Measurements from ENCODE around the gene RYR2. TPM values are rescaled to one million over a fixed set of nuclear protein-coding genes. Genes with fewer than 3 reads are reported as not detected.

The RYR2 gene
- total and polyA plus RNA-seq, 9 of the 15 experiments (the other 6 are each of a cell fraction or from before 2014, with no cell fraction given): 0.03 to 0.42 (median 0.14) TPM

DNA sequence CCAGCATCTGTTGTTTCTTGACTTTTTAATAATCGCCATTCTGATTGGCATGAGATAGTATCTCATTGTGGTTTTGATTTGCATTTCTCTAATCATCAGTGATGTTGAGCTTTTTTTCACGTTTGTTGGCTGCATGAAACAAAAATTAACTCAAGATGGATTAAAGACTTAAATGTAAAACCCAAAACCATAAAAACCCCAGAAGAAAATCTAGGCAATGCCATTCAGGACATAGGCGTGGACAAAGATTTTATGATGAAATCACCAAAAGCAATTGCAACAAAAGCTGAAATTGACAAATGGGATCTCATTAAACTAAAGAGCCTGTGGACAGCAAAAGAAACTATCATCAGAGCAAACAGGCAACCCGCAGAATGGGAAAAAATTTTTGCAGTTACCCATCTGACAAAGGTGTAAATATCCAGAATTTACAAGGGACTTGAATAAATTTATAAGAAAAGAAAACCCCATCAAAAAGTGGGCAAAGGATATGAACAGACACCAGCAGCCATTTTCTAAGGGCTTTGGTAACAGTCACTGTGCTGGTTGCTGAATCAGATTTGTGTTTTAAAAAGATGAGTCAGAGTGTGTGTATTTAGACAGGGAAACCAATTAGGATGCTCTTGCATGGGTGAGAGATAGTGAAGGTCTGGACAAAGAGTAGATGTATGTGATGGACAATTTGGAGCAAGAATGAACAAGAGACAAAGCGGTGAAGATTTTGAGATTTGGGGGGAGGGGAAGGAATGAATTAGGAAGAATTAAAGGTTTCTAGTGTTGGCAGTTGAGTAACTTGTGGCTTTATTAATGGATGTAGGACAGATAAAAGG, 110.7 kb downstream of the RYR2 start:
- H3K4me2 ChIP-seq (ENCODE audit: insufficient read depth, low read length): no peak overlapping the region
- no peaks in the 10 kb centered on the region for H3K36me3 ChIP-seq (ENCODE audit: control insufficient read depth, insufficient read depth, low read length)
- 1% methylated on average over 5 of the region's 5 CpGs for WGBS (ENCODE audit: insufficient coverage, low coverage, missing lambda C conversion rate)
- H2AFZ ChIP-seq (ENCODE audit: low read depth, low read length): no peak overlapping the region
- no peaks in the 10 kb centered on the region for H3K4me1 ChIP-seq (replicated peaks in 1 of 2; ENCODE audit: control insufficient read depth in 2 of 2, insufficient read depth in 2 of 2, low read length in 2 of 2)
- no peaks in the 10 kb centered on the region for H3K9me3 ChIP-seq (replicated peaks; ENCODE audit: control insufficient read depth, insufficient read depth, low read depth, low read length)
- no peak overlapping the region for H3K9ac ChIP-seq (ENCODE audit: insufficient read depth in 1 of 2, low read depth in 2 of 2, low read length in 2 of 2)
- ATAC-seq (no peak), DNase-seq (ENCODE audit: extremely low read depth in 1 of 4, low spot score in 3 of 4) (no peak), FAIRE-seq (no peak)
- BruUV-seq (replicated peaks): no TSS peak
- H3K9me1 ChIP-seq (ENCODE audit: control insufficient read depth, insufficient read depth, low read length): no peaks in the 10 kb centered on the region
- in situ Hi-C loops (cut with MboI) (no loop called here), intact Hi-C loops (cut with micrococcal nuclease) (no loop called here)
- CTCF ChIA-PET (ENCODE audit: low intra/inter-chr PET ratio): no interaction called here
- no peaks in the 10 kb centered on the region for H4K20me1 ChIP-seq (replicated peaks; ENCODE audit: control insufficient read depth, insufficient read depth, low read length)
- TF ChIP-seq PHB (CRISPR knock-in tag; IDR thresholded peaks at IDR 0.05) (no peak), POU5F1 (IDR thresholded peaks at IDR 0.05; ENCODE audit: borderline replicate concordance, low read depth, low read length, partially characterized antibody) (no peak), U2AF2 (optimal IDR thresholded peaks at IDR 0.05; ENCODE audit: low read depth, low read length) (no peak)
- no peak overlapping the region for H3K4me3 ChIP-seq
- POLR2A ChIA-PET: no interaction called here
- no peaks in the 10 kb centered on the region for H3K27me3 ChIP-seq (ENCODE audit: control insufficient read depth in 2 of 2, insufficient read depth in 2 of 2, low read length in 2 of 2)
- no peaks in the 10 kb centered on the region for H3K79me2 ChIP-seq (ENCODE audit: control insufficient read depth, insufficient read depth, low read length)
- H3K27ac ChIP-seq (ENCODE audit: extremely low read depth, low read depth, low read length): no peak overlapping the region

DNA sequence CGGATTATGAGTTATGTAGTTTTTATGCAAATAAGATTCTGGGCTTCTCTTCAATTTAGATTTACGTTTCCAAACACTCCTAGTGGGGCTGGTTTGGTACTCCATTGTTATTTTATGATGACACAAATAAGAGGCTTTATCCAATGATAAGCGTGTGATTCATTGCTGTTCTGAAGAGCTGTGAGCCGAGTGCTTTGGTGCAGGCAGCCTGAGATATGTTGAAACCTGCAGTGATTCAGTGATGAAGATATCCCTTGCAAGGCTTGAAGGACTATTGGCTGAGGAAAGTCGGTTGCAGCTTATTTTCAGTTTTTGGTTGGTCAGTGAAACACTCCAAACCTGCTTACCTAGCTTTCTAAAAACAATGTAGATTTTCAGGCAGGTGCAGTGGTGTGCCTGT, 112.2 kb downstream of the RYR2 start:
- Histone ChIP-seq H3K79me2 (ENCODE audit: control insufficient read depth, insufficient read depth, low read length) (no peaks in the 10 kb centered on the region), H3K9ac (ENCODE audit: insufficient read depth in 1 of 2, low read depth in 2 of 2, low read length in 2 of 2) (no peak overlapping the region), H3K27ac (ENCODE audit: extremely low read depth, low read depth, low read length) (no peak overlapping the region), H3K36me3 (ENCODE audit: control insufficient read depth, insufficient read depth, low read length) (no peaks in the 10 kb centered on the region), H3K9me1 (ENCODE audit: control insufficient read depth, insufficient read depth, low read length) (no peaks in the 10 kb centered on the region), H3K27me3 (ENCODE audit: control insufficient read depth in 2 of 2, insufficient read depth in 2 of 2, low read length in 2 of 2) (no peaks in the 10 kb centered on the region), H2AFZ (ENCODE audit: low read depth, low read length) (no peak overlapping the region), H3K4me3 (no peak overlapping the region), H4K20me1 (replicated peaks; ENCODE audit: control insufficient read depth, insufficient read depth, low read length) (no peaks in the 10 kb centered on the region), H3K4me2 (ENCODE audit: insufficient read depth, low read length) (no peak overlapping the region), H3K9me3 (replicated peaks; ENCODE audit: control insufficient read depth, insufficient read depth, low read depth, low read length) (no peaks in the 10 kb centered on the region), H3K4me1 (replicated peaks in 1 of 2; ENCODE audit: control insufficient read depth in 2 of 2, insufficient read depth in 2 of 2, low read length in 2 of 2) (no peaks in the 10 kb centered on the region)
- FAIRE-seq (no peak), DNase-seq (ENCODE audit: extremely low read depth in 1 of 4, low spot score in 3 of 4) (no peak), ATAC-seq (no peak)
- ChIA-PET POLR2A (no interaction called here), CTCF (ENCODE audit: low intra/inter-chr PET ratio) (no interaction called here)
- in situ Hi-C loops (cut with MboI) (no loop called here), intact Hi-C loops (cut with micrococcal nuclease) (no loop called here)
- WGBS (ENCODE audit: insufficient coverage, low coverage, missing lambda C conversion rate): under 1% methylated on average over 5 of the region's 5 CpGs
- BruUV-seq (replicated peaks): no TSS peak
- no peak for TF ChIP-seq RBBP5 (IDR thresholded peaks at IDR 0.05; ENCODE audit: borderline replicate concordance, insufficient read depth, low read length, poor library complexity, severe bottlenecking)
- TF ChIP-seq ZNF311 (CRISPR knock-in tag; IDR thresholded peaks at IDR 0.05): no peak
- TF ChIP-seq, protein P1, sequence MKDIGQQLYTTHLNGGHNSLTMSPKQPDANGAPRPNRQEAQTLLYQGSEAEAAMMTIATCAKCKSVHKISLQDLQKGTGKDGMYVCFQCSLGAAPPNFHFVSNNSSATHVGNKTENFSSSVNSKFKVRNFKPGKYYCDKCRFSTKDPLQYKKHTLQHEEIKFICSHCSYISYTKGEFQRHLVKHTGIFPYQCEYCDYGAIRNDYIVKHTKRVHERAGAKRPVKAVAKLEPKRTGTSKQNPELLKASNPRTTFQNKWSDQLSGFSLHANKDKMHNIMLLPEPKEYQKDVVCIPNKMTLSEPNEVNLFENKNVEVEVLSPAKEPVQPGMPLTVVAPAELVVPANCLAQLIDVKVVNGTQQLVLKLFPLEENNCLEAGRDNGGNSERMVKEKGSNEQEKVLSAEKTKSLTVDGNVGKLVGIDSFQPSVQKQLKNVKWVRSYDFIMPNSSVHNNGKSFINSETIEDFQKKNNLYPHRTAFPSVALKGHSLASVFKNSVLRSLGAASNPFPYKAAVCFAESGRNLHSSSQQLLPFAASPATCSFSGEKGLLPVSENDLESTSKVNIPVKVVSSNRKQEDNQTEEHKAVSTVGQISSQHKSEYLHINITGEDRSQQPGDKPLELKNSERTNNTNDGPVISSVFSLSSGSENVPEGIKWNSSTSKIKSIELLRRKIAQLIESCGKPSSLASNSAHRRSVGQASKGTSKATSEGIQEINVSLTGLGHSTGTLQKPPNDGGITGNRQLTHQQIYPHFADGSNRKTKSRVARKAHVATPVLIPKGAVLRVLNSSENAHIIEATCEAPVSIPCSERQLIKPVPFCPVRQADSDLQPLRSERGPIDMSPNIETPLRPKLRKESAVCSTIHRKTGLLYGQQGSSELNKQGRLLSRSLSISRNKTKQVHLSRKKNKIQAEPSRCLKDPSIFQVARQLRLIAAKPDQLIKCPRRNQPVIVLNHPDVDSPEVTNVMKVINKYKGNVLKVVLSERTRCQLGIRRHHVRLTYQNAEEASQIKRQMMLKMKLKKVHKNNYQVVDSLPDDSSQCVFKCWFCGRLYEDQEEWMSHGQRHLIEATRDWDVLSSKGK (CRISPR knock-in tag; IDR thresholded peaks at IDR 0.05): no peak
- TF ChIP-seq ZKSCAN3 (CRISPR knock-in tag; IDR thresholded peaks at IDR 0.05): no peak
- TF ChIP-seq SMARCE1 (IDR thresholded peaks at IDR 0.05): no peak
- TF ChIP-seq, protein P2, sequence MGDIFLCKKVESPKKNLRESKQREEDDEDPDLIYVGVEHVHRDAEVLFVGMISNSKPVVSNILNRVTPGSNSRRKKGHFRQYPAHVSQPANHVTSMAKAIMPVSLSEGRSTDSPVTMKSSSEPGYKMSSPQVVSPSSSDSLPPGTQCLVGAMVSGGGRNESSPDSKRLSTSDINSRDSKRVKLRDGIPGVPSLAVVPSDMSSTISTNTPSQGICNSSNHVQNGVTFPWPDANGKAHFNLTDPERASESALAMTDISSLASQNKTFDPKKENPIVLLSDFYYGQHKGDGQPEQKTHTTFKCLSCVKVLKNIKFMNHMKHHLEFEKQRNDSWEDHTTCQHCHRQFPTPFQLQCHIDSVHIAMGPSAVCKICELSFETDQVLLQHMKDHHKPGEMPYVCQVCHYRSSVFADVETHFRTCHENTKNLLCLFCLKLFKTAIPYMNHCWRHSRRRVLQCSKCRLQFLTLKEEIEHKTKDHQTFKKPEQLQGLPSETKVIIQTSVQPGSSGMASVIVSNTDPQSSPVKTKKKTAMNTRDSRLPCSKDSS (IDR thresholded peaks at IDR 0.05; ENCODE audit: low read depth, partially characterized antibody): no peak
- no peak for TF ChIP-seq ARID1B (IDR thresholded peaks at IDR 0.05)
- no peak for TF ChIP-seq KHSRP (IDR thresholded peaks at IDR 0.05)
